Tibial artery (tissue), 4 donors: Measurements from ENCODE around the gene ATP2B2.

Experiments used
- DNase-seq, 2 donors: peaks; one replicate each; pipeline ENCODE4 v3.0.0-alpha.2; 2019
- H3K27ac ChIP-seq, 2 donors: fragments of 200-600 bp; sonication (generic) in 1 of 2; 1 replicate in 1 of 2; 2 replicates in 1 of 2; pipeline ENCODE4 v1.5.1; 2018 to 2019; ENCODE audit warnings: mild to moderate bottlenecking in 1 of 2
- H3K27me3 ChIP-seq, 2 donors: fragments of 200-600 bp; sonication (generic) in 1 of 2; one replicate each; pipeline versions ENCODE4 v1.5.1 to v1.6.0; 2016 to 2019
- H3K36me3 ChIP-seq, 3 donors: fragments of 200-600 bp; sonication (generic) in 2 of 3; one replicate each; pipeline ENCODE4 v1.5.1; 2016 to 2019; ENCODE audit warnings: mild to moderate bottlenecking in 2 of 3
- H3K4me1 ChIP-seq, 4 donors: fragments of 200-600 bp; sonication (generic) in 2 of 4; 1 replicate in 3 of 4; 2 replicates in 1 of 4; pipeline ENCODE4 v1.5.1; 2016 to 2019
- H3K4me3 ChIP-seq, 2 donors: fragments of 200-600 bp; sonication (generic) in 1 of 2; 1 replicate in 1 of 2; 2 replicates in 1 of 2; pipeline ENCODE4 v1.5.1; 2018 to 2019; ENCODE audit warnings: mild to moderate bottlenecking in 2 of 2
- H3K9me3 ChIP-seq, 3 donors: fragments of 200-600 bp; sonication (generic) in 1 of 3; one replicate each; pipeline ENCODE4 v1.5.1; 2016 to 2019
- intact Hi-C: fragments of 100-400 bp; cut with DNase I; formaldehyde crosslinking; loops from one replicate; pipeline ENCODE4 v1.15.0; 2023; ENCODE audit warnings: low total_unique reads
- TF ChIP-seq, protein P1 (sequence below), 2 experiments: fragments of 200-600 bp in 1 of 2; fragments of 450-650 bp in 1 of 2; IDR thresholded peaks; one replicate each; pipeline ENCODE4 v1.5.1; 2017 to 2019; ENCODE audit warnings: antibody characterized with exemption in 2 of 2, mild to moderate bottlenecking in 1 of 2, moderate library complexity in 1 of 2

The ATP2B2 gene

DNA sequence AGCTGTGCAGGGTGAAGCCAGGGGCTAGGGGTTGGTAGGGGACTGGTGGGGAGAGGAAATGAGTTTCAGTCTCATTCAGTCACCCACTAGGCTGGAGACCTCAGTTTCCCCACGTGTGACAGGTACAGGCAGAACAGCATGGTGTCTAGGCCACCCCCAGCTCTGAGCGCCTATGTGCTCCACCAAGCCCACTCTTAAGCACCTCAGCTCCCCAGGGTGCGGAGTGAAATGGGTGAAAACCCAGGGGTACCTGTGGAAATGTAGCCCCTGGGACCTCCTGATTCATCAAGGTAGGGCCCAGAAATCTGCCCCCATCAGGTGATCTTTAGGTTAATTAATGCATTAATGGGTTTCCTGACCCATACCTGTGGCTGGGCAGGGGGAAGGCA lies 3.7 kb downstream of the ATP2B2 start:
- TF ChIP-seq, protein P1, sequence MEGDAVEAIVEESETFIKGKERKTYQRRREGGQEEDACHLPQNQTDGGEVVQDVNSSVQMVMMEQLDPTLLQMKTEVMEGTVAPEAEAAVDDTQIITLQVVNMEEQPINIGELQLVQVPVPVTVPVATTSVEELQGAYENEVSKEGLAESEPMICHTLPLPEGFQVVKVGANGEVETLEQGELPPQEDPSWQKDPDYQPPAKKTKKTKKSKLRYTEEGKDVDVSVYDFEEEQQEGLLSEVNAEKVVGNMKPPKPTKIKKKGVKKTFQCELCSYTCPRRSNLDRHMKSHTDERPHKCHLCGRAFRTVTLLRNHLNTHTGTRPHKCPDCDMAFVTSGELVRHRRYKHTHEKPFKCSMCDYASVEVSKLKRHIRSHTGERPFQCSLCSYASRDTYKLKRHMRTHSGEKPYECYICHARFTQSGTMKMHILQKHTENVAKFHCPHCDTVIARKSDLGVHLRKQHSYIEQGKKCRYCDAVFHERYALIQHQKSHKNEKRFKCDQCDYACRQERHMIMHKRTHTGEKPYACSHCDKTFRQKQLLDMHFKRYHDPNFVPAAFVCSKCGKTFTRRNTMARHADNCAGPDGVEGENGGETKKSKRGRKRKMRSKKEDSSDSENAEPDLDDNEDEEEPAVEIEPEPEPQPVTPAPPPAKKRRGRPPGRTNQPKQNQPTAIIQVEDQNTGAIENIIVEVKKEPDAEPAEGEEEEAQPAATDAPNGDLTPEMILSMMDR (IDR thresholded peaks at IDR 0.05): no peak
- Histone ChIP-seq H3K4me3 (no peak overlapping the region), H3K27ac (no peak overlapping the region), H3K4me1 (peaks cover 0 to 17% (median 6%) of the 10 kb centered on the region in 4 donors), H3K9me3 (no peaks in the 10 kb centered on the region), H3K27me3 (peaks cover 0 to 49% of the 10 kb centered on the region in 2 donors), H3K36me3 (no peaks in the 10 kb centered on the region)
- no peak for DNase-seq
- intact Hi-C loops: no loop called here

DNA sequence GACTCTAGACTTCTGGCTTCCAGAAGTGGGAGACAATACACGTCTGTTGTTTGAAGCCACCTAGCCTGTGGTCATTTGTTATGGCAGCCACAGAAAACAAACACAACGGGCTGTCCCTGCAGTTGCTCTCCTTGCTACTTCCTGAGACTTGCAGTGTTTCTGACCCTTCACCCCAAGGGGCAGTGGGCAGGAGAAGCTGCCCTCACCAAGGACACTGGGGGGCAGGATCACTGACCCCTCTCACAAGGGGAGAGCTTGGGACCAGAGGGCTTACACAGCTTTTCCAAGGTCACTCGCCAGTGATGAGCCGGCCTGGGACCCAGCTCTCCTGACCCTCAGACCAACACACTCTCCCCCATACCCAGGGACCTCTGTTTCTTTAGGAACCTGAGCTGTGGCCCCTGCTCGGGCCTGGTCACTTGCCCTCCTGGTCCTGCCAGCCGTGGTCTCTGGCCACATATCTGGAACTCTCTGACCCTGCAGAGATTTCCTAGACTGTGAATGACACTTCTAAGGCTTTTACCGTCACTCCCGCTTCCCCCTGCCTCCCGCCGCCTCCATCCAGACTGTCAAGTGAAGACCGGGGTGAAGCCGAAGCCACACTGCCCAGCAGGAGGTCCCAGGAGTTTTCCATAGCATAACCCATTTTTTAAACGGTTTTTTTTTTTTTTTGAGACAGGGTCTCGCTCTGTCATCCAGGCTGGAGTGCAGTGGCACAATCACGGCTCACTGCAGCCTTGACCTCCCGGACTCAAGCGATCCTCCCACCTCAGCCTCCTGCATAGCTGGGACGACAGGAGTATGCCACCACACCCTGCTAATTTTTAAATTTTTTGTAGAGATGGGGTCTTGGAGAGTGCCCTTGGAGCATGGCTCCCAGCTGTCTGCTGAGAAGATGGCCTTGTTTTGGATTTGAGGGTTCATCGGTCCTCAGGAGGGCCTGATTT lies 4.4 kb downstream of the ATP2B2 start:
- Histone ChIP-seq H3K4me1 (peaks cover 0 to 16% (median 6%) of the 10 kb centered on the region in 4 donors), H3K27ac (no peak overlapping the region), H3K27me3 (peaks cover 0 to 43% of the 10 kb centered on the region in 2 donors), H3K9me3 (no peaks in the 10 kb centered on the region), H3K4me3 (no peak overlapping the region), H3K36me3 (no peaks in the 10 kb centered on the region)
- TF ChIP-seq, protein P1 (IDR thresholded peaks at IDR 0.05): no peak
- intact Hi-C loops: no loop called here
- no peak for DNase-seq

DNA sequence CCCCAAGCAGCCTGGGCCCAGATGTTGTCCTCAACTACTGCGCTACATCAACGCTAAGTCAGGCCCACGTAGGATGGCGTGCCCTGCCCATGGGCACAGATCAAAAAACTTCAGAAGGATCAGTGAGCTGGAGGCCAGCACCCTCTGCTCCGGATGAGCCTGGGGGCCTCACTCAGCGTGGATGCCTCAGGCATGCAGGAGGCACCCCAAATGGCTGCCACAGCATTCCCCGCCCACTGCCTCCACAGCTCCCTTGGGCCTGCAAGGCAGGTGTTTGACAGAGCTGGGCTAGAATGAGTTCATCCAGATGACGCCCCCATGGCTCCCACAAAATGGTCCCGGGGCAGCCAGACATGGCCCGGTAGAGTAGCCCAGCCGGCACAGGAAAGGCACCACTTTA lies 7.1 kb downstream of the ATP2B2 start:
- H3K27me3 ChIP-seq: peaks cover 0 to 17% of the 10 kb centered on the region in 2 donors
- TF ChIP-seq, protein P1 (IDR thresholded peaks at IDR 0.05): no peak
- H3K4me3 ChIP-seq: no peak overlapping the region
- no peaks in the 10 kb centered on the region for H3K9me3 ChIP-seq
- H3K4me1 ChIP-seq: no peaks in the 10 kb centered on the region
- no peak for DNase-seq
- no peaks in the 10 kb centered on the region for H3K36me3 ChIP-seq
- no peak overlapping the region for H3K27ac ChIP-seq
- intact Hi-C loops: no loop called here

DNA sequence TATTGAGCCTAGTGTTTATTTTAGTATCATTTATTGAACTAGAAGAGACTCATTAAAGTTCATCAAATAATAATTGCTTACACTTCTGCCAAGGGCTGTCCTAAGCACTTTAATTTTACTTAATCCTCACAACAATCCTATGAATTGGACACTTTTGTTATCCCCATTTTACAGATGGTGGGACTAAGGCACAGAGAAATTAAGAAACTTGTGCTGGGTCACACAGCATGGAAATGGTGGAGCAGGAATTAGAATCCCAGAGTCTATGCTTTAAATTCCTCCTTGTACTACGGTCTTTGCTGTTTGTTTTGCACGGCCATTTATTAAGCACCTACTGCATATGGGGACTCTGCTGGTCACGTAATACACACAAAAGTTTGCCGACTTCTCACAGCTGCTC lies 7.9 kb downstream of the ATP2B2 start:
- Histone ChIP-seq H3K4me1 (no peaks in the 10 kb centered on the region), H3K9me3 (no peaks in the 10 kb centered on the region), H3K27me3 (peaks cover 0 to 11% of the 10 kb centered on the region in 2 donors), H3K36me3 (no peaks in the 10 kb centered on the region), H3K4me3 (no peak overlapping the region), H3K27ac (no peak overlapping the region)
- TF ChIP-seq, protein P1 (IDR thresholded peaks at IDR 0.05): no peak
- intact Hi-C loops: no loop called here
- no peak for DNase-seq

DNA sequence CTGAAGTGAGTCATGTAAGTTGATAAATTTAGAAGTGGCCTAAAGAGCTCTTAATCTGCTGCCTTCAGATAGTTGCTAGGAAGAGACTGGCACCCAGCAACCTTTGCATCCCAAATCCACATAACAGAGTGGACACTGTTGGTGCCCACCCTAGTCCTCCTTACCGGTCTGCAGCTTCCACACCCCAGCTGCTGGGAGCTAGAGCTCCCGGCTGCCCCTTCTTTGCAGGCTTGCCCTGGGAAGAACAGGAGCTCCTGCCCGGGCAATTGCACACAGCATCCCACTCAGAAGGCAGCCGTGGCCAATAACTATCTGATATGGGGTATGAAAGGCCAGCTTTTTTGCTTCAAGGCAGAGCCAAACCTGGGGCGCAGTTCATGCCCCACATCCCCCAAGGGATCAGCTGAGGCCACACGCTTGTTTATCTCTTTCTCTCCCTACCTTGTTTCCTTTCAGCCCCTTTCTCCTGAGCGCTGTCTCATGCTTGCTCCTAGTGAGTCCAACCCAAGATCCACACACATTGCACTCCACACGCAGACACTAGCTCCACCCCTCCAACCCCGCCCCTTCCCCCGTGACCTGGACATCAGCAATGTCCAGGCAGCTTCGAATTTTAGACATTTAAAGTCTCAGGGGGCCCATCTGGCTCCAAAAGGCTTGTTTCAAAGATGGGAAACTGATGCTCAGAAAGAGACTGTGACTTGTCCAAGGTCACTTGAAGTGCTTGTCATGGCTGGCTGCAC lies 9.1 kb downstream of the ATP2B2 start:
- intact Hi-C loops: no loop called here
- TF ChIP-seq, protein P1 (IDR thresholded peaks at IDR 0.05): no peak
- H3K27ac ChIP-seq: no peak overlapping the region
- H3K36me3 ChIP-seq: no peaks in the 10 kb centered on the region
- no peaks in the 10 kb centered on the region for H3K4me1 ChIP-seq
- no peak overlapping the region for H3K4me3 ChIP-seq
- H3K27me3 ChIP-seq: peaks cover 0 to 8% of the 10 kb centered on the region in 2 donors
- no peaks in the 10 kb centered on the region for H3K9me3 ChIP-seq
- no peak for DNase-seq
